K562 (cell line): ENCODE measurements around the gene LTBR. TPM values are rescaled to one million over a fixed set of nuclear protein-coding genes. Genes with fewer than 3 reads are reported as not detected.

Source experiments
- BMI1 ChIP-seq: fragments of 150-350 bp; IDR thresholded peaks from 2 replicates; pipeline ENCODE4 v1.6.1; 2014; ENCODE audit warnings: low read length
- BRD4 ChIP-seq: fragments of 200-600 bp; sonication (generic); IDR thresholded peaks from 2 replicates; pipeline ENCODE4 v1.6.1; 2017; ENCODE audit warnings: inconsistent platforms
- BRF1 ChIP-seq: IDR thresholded peaks from 3 replicates; pipeline ENCODE4 v1.6.1; 2011; ENCODE audit warnings: borderline replicate concordance, mild to moderate bottlenecking; ENCODE audit not compliant: insufficient read length; ENCODE audit errors: extremely low read depth
- ELF1 ChIP-seq: fragments of 200-800 bp; sonication (Bioruptor generic); IDR thresholded peaks from 2 replicates; pipeline ENCODE4 v1.6.1; 2016; ENCODE audit warnings: missing genetic modification characterization, missing compliant biosample characterization
- FOXK2 ChIP-seq, 2 experiments: fragments of 450-650 bp; IDR thresholded peaks in 1 of 2; conservative IDR thresholded peaks in 1 of 2; 2 replicates each; pipeline ENCODE4 v1.6.1; 2016; ENCODE audit warnings: low read depth in 2 of 2, mild to moderate bottlenecking in 1 of 2
- MCM2 ChIP-seq: fragments of 450-650 bp; IDR thresholded peaks from 2 replicates; pipeline ENCODE4 v1.6.1; 2017; ENCODE audit warnings: low read depth, mild to moderate bottlenecking
- RHOXF2B ChIP-seq: fragments of 250-450 bp; sonication (Bioruptor Pico); conservative IDR thresholded peaks from 2 replicates; pipeline ENCODE4 v1.5.1; 2021
- ZFP1 ChIP-seq: fragments of 450-650 bp; formaldehyde crosslinking; IDR thresholded peaks from 2 replicates; pipeline ENCODE4 v1.4.0; 2020; ENCODE audit warnings: mild to moderate bottlenecking, mixed read lengths
- ZNF174 ChIP-seq: fragments of 250-450 bp; sonication (Bioruptor Pico); IDR thresholded peaks from 2 replicates; pipeline ENCODE4 v1.4.0; 2020; ENCODE audit warnings: mild to moderate bottlenecking
- ZNF175 ChIP-seq: fragments of 200-800 bp; sonication (Bioruptor generic); IDR thresholded peaks from 2 replicates; pipeline ENCODE4 v1.6.1; 2016; ENCODE audit warnings: low read depth, mild to moderate bottlenecking, missing genetic modification characterization, missing compliant biosample characterization
- ZNF41 ChIP-seq: fragments of 250-450 bp; sonication (Bioruptor Pico); conservative IDR thresholded peaks from 2 replicates; pipeline ENCODE4 v1.4.0; 2020; ENCODE audit warnings: mild to moderate bottlenecking
- ZNF644 ChIP-seq: fragments of 200-800 bp; sonication (Bioruptor generic); IDR thresholded peaks from 2 replicates; pipeline ENCODE4 v1.6.1; 2016; ENCODE audit warnings: low read depth, missing genetic modification characterization, missing compliant biosample characterization
- ZSCAN29 ChIP-seq: fragments of 450-650 bp; IDR thresholded peaks from 2 replicates; pipeline ENCODE4 v1.6.1; 2017
- ZZZ3 ChIP-seq: fragments of 450-650 bp; IDR thresholded peaks from 2 replicates; pipeline ENCODE4 v1.6.1; 2016; ENCODE audit warnings: antibody characterized with exemption, mild to moderate bottlenecking, moderate library complexity
- polyA plus RNA-seq, 8 experiments: library from polyadenylated mRNA; depleted of rRNA in 4 of 8; stranded (reverse) in 5 of 8; unstranded in 3 of 8; fragments of >200 nt; fragmentation: Nextera tagmentation in 2 of 8; fragmentation: Illumina TruSeq in 1 of 8; extraction: Ambion mirVana in 2 of 8; extraction: Trizol in 1 of 8; gene quantifications; 2 replicates each; pipeline versions ENCODE4 v1.2.1 to v1.2.3, GENCODE V29; 2011 to 2014; ENCODE audit warnings: inconsistent platforms in 1 of 8, missing spikeins in 1 of 8
- total RNA-seq, 7 experiments: library from RNA; depleted of rRNA in 6 of 7; stranded (reverse); fragments of >200 nt in 6 of 7; fragmentation: Illumina TruSeq in 2 of 7; extraction: Trizol in 2 of 7; gene quantifications; 2 replicates each; pipeline versions ENCODE4 v1.2.1 to v1.2.3, GENCODE V29; 2011 to 2021; ENCODE audit warnings: low replicate concordance in 1 of 7
- TF ChIP-seq, protein P1 (sequence below): fragments of 250-450 bp; sonication (Bioruptor Pico); IDR thresholded peaks from 2 replicates; pipeline ENCODE4 v1.4.0; 2020
- TF ChIP-seq, protein P2 (sequence below): fragments of 450-650 bp; IDR thresholded peaks from 2 replicates; pipeline ENCODE4 v1.6.1; 2016; ENCODE audit warnings: borderline replicate concordance
- TF ChIP-seq, protein P3 (sequence below): fragments of 250-450 bp; sonication (Bioruptor Pico); IDR thresholded peaks from 2 replicates; pipeline ENCODE4 v1.5.0; 2021
- TF ChIP-seq, protein P4 (sequence below): sonication (generic); formaldehyde crosslinking; IDR thresholded peaks from 2 replicates; pipeline ENCODE4 v1.8.0; 2022; ENCODE audit warnings: mild to moderate bottlenecking, low read depth, missing genetic modification reagents

The LTBR gene
- total and polyA plus RNA-seq, 9 of the 15 experiments (the other 6 are each of a cell fraction or from before 2014, with no cell fraction given): 0.96 to 69.0 (median 35.3) TPM

DNA sequence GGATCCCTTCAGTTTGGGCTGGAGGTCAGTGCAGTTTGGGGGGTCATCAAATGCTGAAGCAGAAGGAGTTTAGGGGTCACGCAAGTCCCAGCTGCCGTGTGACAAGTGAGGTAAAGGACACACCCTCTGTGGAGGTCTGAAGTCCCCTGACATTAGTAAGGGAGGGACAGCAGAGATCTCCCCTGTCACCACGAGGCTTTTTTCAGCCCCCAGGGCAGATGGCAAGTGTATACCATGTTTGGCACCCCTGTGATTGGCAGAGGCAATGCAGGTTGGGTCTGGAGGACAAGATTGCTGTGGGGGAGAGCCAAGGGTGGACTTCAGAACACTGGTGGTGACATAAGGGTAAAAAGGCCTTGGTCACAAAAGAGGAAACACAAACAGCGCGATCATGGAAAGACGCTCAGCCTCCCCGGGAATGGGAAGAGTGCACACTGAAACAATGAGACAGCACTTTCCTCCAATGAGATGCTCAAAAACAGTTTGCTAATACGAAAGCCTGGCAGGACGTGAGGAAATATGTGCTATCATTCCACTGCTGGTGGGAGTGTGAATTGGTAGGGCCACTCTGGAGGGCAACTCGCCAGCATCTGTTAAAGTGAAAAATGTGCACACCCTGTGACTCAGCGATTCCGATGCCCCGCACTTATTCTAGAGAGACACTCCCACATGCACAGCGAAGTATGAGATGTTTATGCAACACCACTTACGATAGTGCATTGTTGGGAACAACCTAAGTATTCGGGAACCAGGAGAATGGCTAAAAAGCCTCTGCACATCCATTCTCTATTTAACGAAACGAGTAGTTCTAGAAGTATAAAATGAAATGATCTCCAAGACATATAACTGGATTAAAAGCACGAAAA lies 46.4 kb downstream of the LTBR start (continued):
- TF ChIP-seq, protein P1, sequence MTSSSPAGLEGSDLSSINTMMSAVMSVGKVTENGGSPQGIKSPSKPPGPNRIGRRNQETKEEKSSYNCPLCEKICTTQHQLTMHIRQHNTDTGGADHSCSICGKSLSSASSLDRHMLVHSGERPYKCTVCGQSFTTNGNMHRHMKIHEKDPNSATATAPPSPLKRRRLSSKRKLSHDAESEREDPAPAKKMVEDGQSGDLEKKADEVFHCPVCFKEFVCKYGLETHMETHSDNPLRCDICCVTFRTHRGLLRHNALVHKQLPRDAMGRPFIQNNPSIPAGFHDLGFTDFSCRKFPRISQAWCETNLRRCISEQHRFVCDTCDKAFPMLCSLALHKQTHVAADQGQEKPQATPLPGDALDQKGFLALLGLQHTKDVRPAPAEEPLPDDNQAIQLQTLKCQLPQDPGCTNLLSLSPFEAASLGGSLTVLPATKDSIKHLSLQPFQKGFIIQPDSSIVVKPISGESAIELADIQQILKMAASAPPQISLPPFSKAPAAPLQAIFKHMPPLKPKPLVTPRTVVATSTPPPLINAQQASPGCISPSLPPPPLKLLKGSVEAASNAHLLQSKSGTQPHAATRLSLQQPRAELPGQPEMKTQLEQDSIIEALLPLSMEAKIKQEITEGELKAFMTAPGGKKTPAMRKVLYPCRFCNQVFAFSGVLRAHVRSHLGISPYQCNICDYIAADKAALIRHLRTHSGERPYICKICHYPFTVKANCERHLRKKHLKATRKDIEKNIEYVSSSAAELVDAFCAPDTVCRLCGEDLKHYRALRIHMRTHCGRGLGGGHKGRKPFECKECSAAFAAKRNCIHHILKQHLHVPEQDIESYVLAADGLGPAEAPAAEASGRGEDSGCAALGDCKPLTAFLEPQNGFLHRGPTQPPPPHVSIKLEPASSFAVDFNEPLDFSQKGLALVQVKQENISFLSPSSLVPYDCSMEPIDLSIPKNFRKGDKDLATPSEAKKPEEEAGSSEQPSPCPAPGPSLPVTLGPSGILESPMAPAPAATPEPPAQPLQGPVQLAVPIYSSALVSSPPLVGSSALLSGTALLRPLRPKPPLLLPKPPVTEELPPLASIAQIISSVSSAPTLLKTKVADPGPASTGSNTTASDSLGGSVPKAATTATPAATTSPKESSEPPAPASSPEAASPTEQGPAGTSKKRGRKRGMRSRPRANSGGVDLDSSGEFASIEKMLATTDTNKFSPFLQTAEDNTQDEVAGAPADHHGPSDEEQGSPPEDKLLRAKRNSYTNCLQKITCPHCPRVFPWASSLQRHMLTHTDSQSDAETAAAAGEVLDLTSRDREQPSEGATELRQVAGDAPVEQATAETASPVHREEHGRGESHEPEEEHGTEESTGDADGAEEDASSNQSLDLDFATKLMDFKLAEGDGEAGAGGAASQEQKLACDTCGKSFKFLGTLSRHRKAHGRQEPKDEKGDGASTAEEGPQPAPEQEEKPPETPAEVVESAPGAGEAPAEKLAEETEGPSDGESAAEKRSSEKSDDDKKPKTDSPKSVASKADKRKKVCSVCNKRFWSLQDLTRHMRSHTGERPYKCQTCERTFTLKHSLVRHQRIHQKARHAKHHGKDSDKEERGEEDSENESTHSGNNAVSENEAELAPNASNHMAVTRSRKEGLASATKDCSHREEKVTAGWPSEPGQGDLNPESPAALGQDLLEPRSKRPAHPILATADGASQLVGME: no peak
- no peak for TF ChIP-seq MCM2
- TF ChIP-seq ELF1 (tag): no peak
- TF ChIP-seq FOXK2 (conservative IDR thresholded peaks at IDR 0.05 in 1 of 2, IDR thresholded peaks at IDR 0.05 in 1 of 2; ENCODE audit: low read depth in 2 of 2): peak in 1 of 2 experiments; percentile 48; a peak in 1 of 4 replicates
- TF ChIP-seq ZZZ3: no peak
- no peak for TF ChIP-seq ZNF41 (CRISPR knock-in tag)
- TF ChIP-seq, protein P2, sequence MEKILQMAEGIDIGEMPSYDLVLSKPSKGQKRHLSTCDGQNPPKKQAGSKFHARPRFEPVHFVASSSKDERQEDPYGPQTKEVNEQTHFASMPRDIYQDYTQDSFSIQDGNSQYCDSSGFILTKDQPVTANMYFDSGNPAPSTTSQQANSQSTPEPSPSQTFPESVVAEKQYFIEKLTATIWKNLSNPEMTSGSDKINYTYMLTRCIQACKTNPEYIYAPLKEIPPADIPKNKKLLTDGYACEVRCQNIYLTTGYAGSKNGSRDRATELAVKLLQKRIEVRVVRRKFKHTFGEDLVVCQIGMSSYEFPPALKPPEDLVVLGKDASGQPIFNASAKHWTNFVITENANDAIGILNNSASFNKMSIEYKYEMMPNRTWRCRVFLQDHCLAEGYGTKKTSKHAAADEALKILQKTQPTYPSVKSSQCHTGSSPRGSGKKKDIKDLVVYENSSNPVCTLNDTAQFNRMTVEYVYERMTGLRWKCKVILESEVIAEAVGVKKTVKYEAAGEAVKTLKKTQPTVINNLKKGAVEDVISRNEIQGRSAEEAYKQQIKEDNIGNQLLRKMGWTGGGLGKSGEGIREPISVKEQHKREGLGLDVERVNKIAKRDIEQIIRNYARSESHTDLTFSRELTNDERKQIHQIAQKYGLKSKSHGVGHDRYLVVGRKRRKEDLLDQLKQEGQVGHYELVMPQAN: no peak
- TF ChIP-seq BRF1: no peak
- TF ChIP-seq RHOXF2B (CRISPR knock-in tag): no peak
- TF ChIP-seq, protein P3, sequence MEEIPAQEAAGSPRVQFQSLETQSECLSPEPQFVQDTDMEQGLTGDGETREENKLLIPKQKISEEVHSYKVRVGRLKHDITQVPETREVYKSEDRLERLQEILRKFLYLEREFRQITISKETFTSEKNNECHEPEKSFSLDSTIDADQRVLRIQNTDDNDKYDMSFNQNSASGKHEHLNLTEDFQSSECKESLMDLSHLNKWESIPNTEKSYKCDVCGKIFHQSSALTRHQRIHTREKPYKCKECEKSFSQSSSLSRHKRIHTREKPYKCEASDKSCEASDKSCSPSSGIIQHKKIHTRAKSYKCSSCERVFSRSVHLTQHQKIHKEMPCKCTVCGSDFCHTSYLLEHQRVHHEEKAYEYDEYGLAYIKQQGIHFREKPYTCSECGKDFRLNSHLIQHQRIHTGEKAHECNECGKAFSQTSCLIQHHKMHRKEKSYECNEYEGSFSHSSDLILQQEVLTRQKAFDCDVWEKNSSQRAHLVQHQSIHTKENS (CRISPR knock-in tag): no peak
- no peak for TF ChIP-seq ZNF174 (CRISPR knock-in tag)
- TF ChIP-seq, protein P4, sequence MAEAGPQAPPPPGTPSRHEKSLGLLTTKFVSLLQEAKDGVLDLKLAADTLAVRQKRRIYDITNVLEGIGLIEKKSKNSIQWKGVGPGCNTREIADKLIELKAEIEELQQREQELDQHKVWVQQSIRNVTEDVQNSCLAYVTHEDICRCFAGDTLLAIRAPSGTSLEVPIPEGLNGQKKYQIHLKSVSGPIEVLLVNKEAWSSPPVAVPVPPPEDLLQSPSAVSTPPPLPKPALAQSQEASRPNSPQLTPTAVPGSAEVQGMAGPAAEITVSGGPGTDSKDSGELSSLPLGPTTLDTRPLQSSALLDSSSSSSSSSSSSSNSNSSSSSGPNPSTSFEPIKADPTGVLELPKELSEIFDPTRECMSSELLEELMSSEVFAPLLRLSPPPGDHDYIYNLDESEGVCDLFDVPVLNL: no peak
- no peak for TF ChIP-seq ZFP1
- no peak for TF ChIP-seq ZNF175 (CRISPR knock-in tag)
- TF ChIP-seq BRD4: no peak
- no peak for TF ChIP-seq ZNF644 (tag)
- no peak for TF ChIP-seq ZSCAN29
- TF ChIP-seq BMI1: no peak
